Ovary (tissue), 3 donors: ENCODE data around the gene BNC2.

Source experiments
- EP300 ChIP-seq: sonication (generic); formaldehyde crosslinking; IDR thresholded peaks from one replicate; pipeline ENCODE4 v1.6.1; 2017; ENCODE audit warnings: antibody characterized with exemption
- POLR2A ChIP-seq: fragments of 450-650 bp; IDR thresholded peaks from one replicate; pipeline ENCODE4 v1.6.1; 2017; ENCODE audit warnings: antibody characterized with exemption, mild to moderate bottlenecking, moderate library complexity
- TF ChIP-seq, protein P1 (sequence below), 3 donors: fragments of 450-650 bp in 2 of 3; fragments of 200-600 bp in 1 of 3; IDR thresholded peaks; one replicate each; pipeline versions ENCODE4 v1.5.1 to v1.8.0; 2016 to 2022; ENCODE audit warnings: antibody characterized with exemption in 3 of 3, mild to moderate bottlenecking in 1 of 3
- donor health status: DM: no; HTN: no; CAD: no.

DNA sequence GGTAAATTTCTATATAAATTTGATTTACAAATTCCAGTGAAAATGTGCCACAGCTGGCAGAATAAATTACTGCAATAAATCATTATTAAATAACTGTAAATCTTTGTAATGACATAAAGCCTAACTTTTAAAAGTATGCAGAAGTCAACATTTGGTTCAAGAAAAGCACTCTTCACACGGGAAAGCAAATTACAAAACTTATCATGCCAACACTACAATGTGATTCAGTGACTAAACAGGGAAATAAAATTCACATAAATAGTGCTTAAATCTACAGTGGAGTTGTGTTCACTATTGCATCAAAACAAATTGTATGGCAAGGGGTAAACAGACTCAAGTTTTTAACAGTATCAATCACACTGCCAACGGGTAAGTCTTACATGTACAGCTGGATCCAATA lies 117.2 kb downstream of the BNC2 start:
- TF ChIP-seq, protein P1, sequence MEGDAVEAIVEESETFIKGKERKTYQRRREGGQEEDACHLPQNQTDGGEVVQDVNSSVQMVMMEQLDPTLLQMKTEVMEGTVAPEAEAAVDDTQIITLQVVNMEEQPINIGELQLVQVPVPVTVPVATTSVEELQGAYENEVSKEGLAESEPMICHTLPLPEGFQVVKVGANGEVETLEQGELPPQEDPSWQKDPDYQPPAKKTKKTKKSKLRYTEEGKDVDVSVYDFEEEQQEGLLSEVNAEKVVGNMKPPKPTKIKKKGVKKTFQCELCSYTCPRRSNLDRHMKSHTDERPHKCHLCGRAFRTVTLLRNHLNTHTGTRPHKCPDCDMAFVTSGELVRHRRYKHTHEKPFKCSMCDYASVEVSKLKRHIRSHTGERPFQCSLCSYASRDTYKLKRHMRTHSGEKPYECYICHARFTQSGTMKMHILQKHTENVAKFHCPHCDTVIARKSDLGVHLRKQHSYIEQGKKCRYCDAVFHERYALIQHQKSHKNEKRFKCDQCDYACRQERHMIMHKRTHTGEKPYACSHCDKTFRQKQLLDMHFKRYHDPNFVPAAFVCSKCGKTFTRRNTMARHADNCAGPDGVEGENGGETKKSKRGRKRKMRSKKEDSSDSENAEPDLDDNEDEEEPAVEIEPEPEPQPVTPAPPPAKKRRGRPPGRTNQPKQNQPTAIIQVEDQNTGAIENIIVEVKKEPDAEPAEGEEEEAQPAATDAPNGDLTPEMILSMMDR (IDR thresholded peaks at IDR 0.05) = no peak
- TF ChIP-seq POLR2A (no peak), EP300 (no peak)
